GM23338 (cell line): ENCODE data around the gene XPO6. TPM values are rescaled to one million over a fixed set of nuclear protein-coding genes. Genes with fewer than 3 reads are reported as not detected.

Experiments
- ATAC-seq: fragments of 200-7000 bp; cut with Tn5 transposase; 3 replicates; pipeline ENCODE4 v1.9.1; 2020
- DNase-seq: peaks from one replicate; pipeline ENCODE4 v3.0.0-alpha.2; 2015; ENCODE audit warnings: low spot score
- H2AFZ ChIP-seq: fragments of 200-600 bp; sonication (generic); 2 replicates; pipeline ENCODE4 v1.8.0; 2016; ENCODE audit warnings: antibody characterized with exemption, mild to moderate bottlenecking, moderate library complexity
- H3F3A ChIP-seq: fragments of 200-600 bp; sonication (generic); replicated peaks from 2 replicates; pipeline ENCODE4 v1.8.0; 2017; ENCODE audit warnings: antibody characterized with exemption, mixed run types, low read depth
- H3K27ac ChIP-seq: fragments of 200-600 bp; sonication (generic); 2 replicates; pipeline ENCODE4 v1.6.1; 2016; ENCODE audit warnings: low read depth
- H3K27me3 ChIP-seq: fragments of 200-600 bp; sonication (generic); 2 replicates; pipeline ENCODE4 v1.8.0; 2016; ENCODE audit warnings: mild to moderate bottlenecking, mixed run types, moderate library complexity; ENCODE audit not compliant: insufficient read depth
- H3K36me3 ChIP-seq: fragments of 200-600 bp; sonication (generic); 2 replicates; pipeline ENCODE4 v1.8.0; 2016; ENCODE audit warnings: mild to moderate bottlenecking; ENCODE audit not compliant: insufficient read depth
- H3K4me1 ChIP-seq: fragments of 200-600 bp; sonication (generic); 2 replicates; pipeline ENCODE4 v1.8.0; 2016; ENCODE audit warnings: mild to moderate bottlenecking, moderate library complexity; ENCODE audit not compliant: insufficient read depth
- H3K4me2 ChIP-seq: fragments of 200-600 bp; sonication (generic); 2 replicates; pipeline ENCODE4 v1.7.1; 2017; ENCODE audit warnings: mixed run types
- H3K4me3 ChIP-seq: fragments of 200-600 bp; sonication (generic); 2 replicates; pipeline ENCODE4 v1.6.1; 2016; ENCODE audit warnings: mixed run types
- H3K79me2 ChIP-seq: fragments of 200-600 bp; sonication (generic); replicated peaks from 2 replicates; pipeline ENCODE4 v1.8.0; 2017; ENCODE audit warnings: mild to moderate bottlenecking; ENCODE audit not compliant: insufficient read depth
- H3K9me2 ChIP-seq: fragments of 200-600 bp; sonication (generic); 2 replicates; pipeline ENCODE4 v1.8.0; 2017; ENCODE audit not compliant: insufficient read depth
- H4K20me1 ChIP-seq: fragments of 200-600 bp; sonication (generic); replicated peaks from 2 replicates; pipeline ENCODE4 v1.8.0; 2017; ENCODE audit warnings: mild to moderate bottlenecking; ENCODE audit not compliant: insufficient read depth
- H3K27ac Mint-ChIP-seq: 2 replicates; pipeline ENCODE4 v1.8.0; 2020; ENCODE audit warnings: inconsistent platforms, mild to moderate bottlenecking, moderate library complexity, mixed read lengths
- H3K27me3 Mint-ChIP-seq: 3 replicates; pipeline ENCODE4 v1.8.0; 2022; ENCODE audit warnings: low read depth, mild to moderate bottlenecking, moderate library complexity, mixed read lengths, inconsistent platforms; ENCODE audit not compliant: insufficient read depth, poor library complexity
- H3K36me3 Mint-ChIP-seq: 3 replicates; pipeline ENCODE4 v1.8.0; 2021; ENCODE audit warnings: low read depth, mild to moderate bottlenecking, inconsistent platforms, moderate library complexity, mixed read lengths
- H3K4me1 Mint-ChIP-seq: 3 replicates; pipeline ENCODE4 v1.8.0; 2020; ENCODE audit warnings: mild to moderate bottlenecking, inconsistent platforms, mixed read lengths
- H3K4me3 Mint-ChIP-seq: 3 replicates; pipeline ENCODE4 v1.8.0; 2021; ENCODE audit warnings: moderate library complexity, mild to moderate bottlenecking, inconsistent platforms, mixed read lengths
- H3K9me3 Mint-ChIP-seq: 3 replicates; pipeline ENCODE4 v1.8.0; 2020; ENCODE audit warnings: moderate library complexity, mild to moderate bottlenecking, inconsistent platforms, mixed read lengths
- EZH2phosphoT487 ChIP-seq: fragments of 200-600 bp; sonication (generic); IDR thresholded peaks from one replicate; pipeline ENCODE4 v1.8.1; 2018; ENCODE audit warnings: antibody characterized with exemption; ENCODE audit not compliant: unreplicated experiment
- NANOG ChIP-seq: IDR thresholded peaks from 2 replicates; pipeline ENCODE4 v1.6.1; 2016; ENCODE audit warnings: antibody characterized with exemption, borderline replicate concordance
- REST ChIP-seq: IDR thresholded peaks from one replicate; pipeline ENCODE4 v1.6.1; 2018; ENCODE audit warnings: antibody characterized with exemption; ENCODE audit not compliant: unreplicated experiment
- ZNF331 ChIP-seq: fragments of 250-450 bp; sonication (Bioruptor Pico); IDR thresholded peaks from 2 replicates; pipeline ENCODE4 v1.5.0; 2020; ENCODE audit warnings: low read depth, mild to moderate bottlenecking, moderate library complexity
- ZNF462 ChIP-seq: fragments of 250-450 bp; sonication (Bioruptor Pico); IDR thresholded peaks from 2 replicates; pipeline ENCODE4 v1.5.0; 2020; ENCODE audit warnings: mild to moderate bottlenecking, moderate library complexity
- polyA plus RNA-seq: library from polyadenylated mRNA; unstranded; fragments of >200 nt; fragmentation: Nextera tagmentation; extraction: Ambion mirVana; gene quantifications from 2 replicates; pipeline ENCODE4 v1.2.1, GENCODE V29; 2016
- total RNA-seq: library from RNA; depleted of rRNA; stranded (reverse); fragments of >200 nt; shearing (Covaris generic); gene quantifications from 2 replicates; pipeline ENCODE4 v1.2.3, GENCODE V29; 2014
- TF ChIP-seq, protein P1 (sequence below): IDR thresholded peaks from 2 replicates; pipeline ENCODE4 v1.6.1; 2016; ENCODE audit warnings: antibody characterized with exemption

The XPO6 gene
- total and polyA plus RNA-seq, 2 experiments from 2014 or later, result 83.9 to 178 TPM

DNA sequence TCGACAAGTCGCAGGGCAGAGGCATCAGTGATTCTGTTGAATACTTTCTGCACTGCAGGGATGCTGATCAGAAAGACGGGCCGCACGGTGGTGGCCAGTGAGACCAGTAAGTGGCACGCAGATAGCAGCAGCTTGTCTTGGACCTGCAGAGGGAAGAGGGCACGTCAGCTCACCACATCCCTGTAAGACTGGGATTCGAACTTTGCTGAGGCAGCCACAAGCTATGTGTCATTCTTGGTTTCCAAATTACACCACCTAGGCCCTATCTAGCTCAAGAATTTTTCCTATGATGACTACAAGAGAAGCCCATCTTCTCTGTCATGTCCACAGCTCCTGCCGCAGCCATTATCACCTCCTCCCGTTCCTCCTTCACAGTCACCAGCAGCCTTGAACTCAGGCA is 98.9 kb downstream of the XPO6 start (continued):
- TF ChIP-seq, protein P1, sequence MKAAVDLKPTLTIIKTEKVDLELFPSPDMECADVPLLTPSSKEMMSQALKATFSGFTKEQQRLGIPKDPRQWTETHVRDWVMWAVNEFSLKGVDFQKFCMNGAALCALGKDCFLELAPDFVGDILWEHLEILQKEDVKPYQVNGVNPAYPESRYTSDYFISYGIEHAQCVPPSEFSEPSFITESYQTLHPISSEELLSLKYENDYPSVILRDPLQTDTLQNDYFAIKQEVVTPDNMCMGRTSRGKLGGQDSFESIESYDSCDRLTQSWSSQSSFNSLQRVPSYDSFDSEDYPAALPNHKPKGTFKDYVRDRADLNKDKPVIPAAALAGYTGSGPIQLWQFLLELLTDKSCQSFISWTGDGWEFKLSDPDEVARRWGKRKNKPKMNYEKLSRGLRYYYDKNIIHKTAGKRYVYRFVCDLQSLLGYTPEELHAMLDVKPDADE, result no peak

- ATAC-seq, result no peak
- H3K36me3 Mint-ChIP-seq, result peaks cover 66% of the 10 kb centered on the region
Observed at GRCh38 chr16:28110977-28111376, 100.8 kb downstream of the XPO6 start.

More at GRCh38 chr16:28110977-28111376, 100.8 kb downstream of the XPO6 start:
- H3K4me2 ChIP-seq, result no peak overlapping the region
- H3K27ac ChIP-seq, result no peak overlapping the region
- Mint-ChIP-seq H3K4me3 (no peak overlapping the region), H3K4me1 (no peaks in the 10 kb centered on the region), H3K9me3 (no peaks in the 10 kb centered on the region), H3K27ac (no peak overlapping the region), H3K27me3 (peaks cover 3% of the 10 kb centered on the region)
- no peaks in the 10 kb centered on the region for H3K27me3 ChIP-seq
- no peak overlapping the region for H3K4me3 ChIP-seq
- DNase-seq, result no peak
- H3F3A ChIP-seq, result no peaks in the 10 kb centered on the region
- TF ChIP-seq EZH2phosphoT487, result no peak
- TF ChIP-seq REST, result no peak
- TF ChIP-seq, protein P1, result no peak
- no peak for TF ChIP-seq ZNF462
- no peak for TF ChIP-seq NANOG
- TF ChIP-seq ZNF331 (CRISPR knock-in tag), result no peak
- no peaks in the 10 kb centered on the region for H3K9me2 ChIP-seq
- peaks cover 9% of the 10 kb centered on the region for H3K79me2 ChIP-seq
- H3K4me1 ChIP-seq, result no peaks in the 10 kb centered on the region
- H2AFZ ChIP-seq, result no peak overlapping the region
- H3K36me3 ChIP-seq, result peaks cover 27% of the 10 kb centered on the region
- peaks cover 6% of the 10 kb centered on the region for H4K20me1 ChIP-seq
